GM23338 (cell line): ENCODE data around the gene MCMBP. TPM values are rescaled to one million over a fixed set of nuclear protein-coding genes. Genes with fewer than 3 reads are reported as not detected.

Source experiments
- ATAC-seq: fragments of 200-7000 bp; cut with Tn5 transposase; 3 replicates; pipeline ENCODE4 v1.9.1; 2020
- DNase-seq: peaks from one replicate; pipeline ENCODE4 v3.0.0-alpha.2; 2015; ENCODE audit warnings: low spot score
- H2AFZ ChIP-seq: fragments of 200-600 bp; sonication (generic); 2 replicates; pipeline ENCODE4 v1.8.0; 2016; ENCODE audit warnings: antibody characterized with exemption, mild to moderate bottlenecking, moderate library complexity
- H3F3A ChIP-seq: fragments of 200-600 bp; sonication (generic); replicated peaks from 2 replicates; pipeline ENCODE4 v1.8.0; 2017; ENCODE audit warnings: antibody characterized with exemption, mixed run types, low read depth
- H3K27ac ChIP-seq: fragments of 200-600 bp; sonication (generic); 2 replicates; pipeline ENCODE4 v1.6.1; 2016; ENCODE audit warnings: low read depth
- H3K27me3 ChIP-seq: fragments of 200-600 bp; sonication (generic); 2 replicates; pipeline ENCODE4 v1.8.0; 2016; ENCODE audit warnings: mild to moderate bottlenecking, mixed run types, moderate library complexity; ENCODE audit not compliant: insufficient read depth
- H3K36me3 ChIP-seq: fragments of 200-600 bp; sonication (generic); 2 replicates; pipeline ENCODE4 v1.8.0; 2016; ENCODE audit warnings: mild to moderate bottlenecking; ENCODE audit not compliant: insufficient read depth
- H3K4me1 ChIP-seq: fragments of 200-600 bp; sonication (generic); 2 replicates; pipeline ENCODE4 v1.8.0; 2016; ENCODE audit warnings: mild to moderate bottlenecking, moderate library complexity; ENCODE audit not compliant: insufficient read depth
- H3K4me2 ChIP-seq: fragments of 200-600 bp; sonication (generic); 2 replicates; pipeline ENCODE4 v1.7.1; 2017; ENCODE audit warnings: mixed run types
- H3K4me3 ChIP-seq: fragments of 200-600 bp; sonication (generic); 2 replicates; pipeline ENCODE4 v1.6.1; 2016; ENCODE audit warnings: mixed run types
- H3K79me2 ChIP-seq: fragments of 200-600 bp; sonication (generic); replicated peaks from 2 replicates; pipeline ENCODE4 v1.8.0; 2017; ENCODE audit warnings: mild to moderate bottlenecking; ENCODE audit not compliant: insufficient read depth
- H3K9me2 ChIP-seq: fragments of 200-600 bp; sonication (generic); 2 replicates; pipeline ENCODE4 v1.8.0; 2017; ENCODE audit not compliant: insufficient read depth
- H4K20me1 ChIP-seq: fragments of 200-600 bp; sonication (generic); replicated peaks from 2 replicates; pipeline ENCODE4 v1.8.0; 2017; ENCODE audit warnings: mild to moderate bottlenecking; ENCODE audit not compliant: insufficient read depth
- H3K27ac Mint-ChIP-seq: 2 replicates; pipeline ENCODE4 v1.8.0; 2020; ENCODE audit warnings: inconsistent platforms, mild to moderate bottlenecking, moderate library complexity, mixed read lengths
- H3K27me3 Mint-ChIP-seq: 3 replicates; pipeline ENCODE4 v1.8.0; 2022; ENCODE audit warnings: low read depth, mild to moderate bottlenecking, moderate library complexity, mixed read lengths, inconsistent platforms; ENCODE audit not compliant: insufficient read depth, poor library complexity
- H3K36me3 Mint-ChIP-seq: 3 replicates; pipeline ENCODE4 v1.8.0; 2021; ENCODE audit warnings: low read depth, mild to moderate bottlenecking, inconsistent platforms, moderate library complexity, mixed read lengths
- H3K4me1 Mint-ChIP-seq: 3 replicates; pipeline ENCODE4 v1.8.0; 2020; ENCODE audit warnings: mild to moderate bottlenecking, inconsistent platforms, mixed read lengths
- H3K4me3 Mint-ChIP-seq: 3 replicates; pipeline ENCODE4 v1.8.0; 2021; ENCODE audit warnings: moderate library complexity, mild to moderate bottlenecking, inconsistent platforms, mixed read lengths
- H3K9me3 Mint-ChIP-seq: 3 replicates; pipeline ENCODE4 v1.8.0; 2020; ENCODE audit warnings: moderate library complexity, mild to moderate bottlenecking, inconsistent platforms, mixed read lengths
- CREB1 ChIP-seq: fragments of 250-450 bp; sonication (Bioruptor Pico); IDR thresholded peaks from 2 replicates; pipeline ENCODE4 v1.5.0; 2020; ENCODE audit warnings: low read depth, mild to moderate bottlenecking, moderate library complexity
- EZH2 ChIP-seq: fragments of 200-600 bp; sonication (generic); IDR thresholded peaks from one replicate; pipeline ENCODE4 v1.8.0; 2017; ENCODE audit warnings: antibody characterized with exemption, mild to moderate bottlenecking, low read depth; ENCODE audit not compliant: unreplicated experiment
- EZH2phosphoT487 ChIP-seq: fragments of 200-600 bp; sonication (generic); IDR thresholded peaks from one replicate; pipeline ENCODE4 v1.8.1; 2018; ENCODE audit warnings: antibody characterized with exemption; ENCODE audit not compliant: unreplicated experiment
- JUNB ChIP-seq: IDR thresholded peaks from one replicate; pipeline ENCODE4 v1.6.1; 2016; ENCODE audit warnings: antibody characterized with exemption; ENCODE audit not compliant: unreplicated experiment
- NANOG ChIP-seq: IDR thresholded peaks from 2 replicates; pipeline ENCODE4 v1.6.1; 2016; ENCODE audit warnings: antibody characterized with exemption, borderline replicate concordance
- POLR2AphosphoS5 ChIP-seq: IDR thresholded peaks from 2 replicates; pipeline ENCODE4 v1.6.1; 2016; ENCODE audit warnings: antibody characterized with exemption, low read depth
- STAT1 ChIP-seq: IDR thresholded peaks from one replicate; pipeline ENCODE4 v1.6.1; 2016; ENCODE audit warnings: antibody characterized with exemption; ENCODE audit not compliant: unreplicated experiment
- ZNF114 ChIP-seq: fragments of 250-450 bp; sonication (Bioruptor Pico); IDR thresholded peaks from 2 replicates; pipeline ENCODE4 v1.5.0; 2020; ENCODE audit warnings: mild to moderate bottlenecking, moderate library complexity
- ZNF331 ChIP-seq: fragments of 250-450 bp; sonication (Bioruptor Pico); IDR thresholded peaks from 2 replicates; pipeline ENCODE4 v1.5.0; 2020; ENCODE audit warnings: low read depth, mild to moderate bottlenecking, moderate library complexity
- polyA plus RNA-seq: library from polyadenylated mRNA; unstranded; fragments of >200 nt; fragmentation: Nextera tagmentation; extraction: Ambion mirVana; gene quantifications from 2 replicates; pipeline ENCODE4 v1.2.1, GENCODE V29; 2016
- total RNA-seq: library from RNA; depleted of rRNA; stranded (reverse); fragments of >200 nt; shearing (Covaris generic); gene quantifications from 2 replicates; pipeline ENCODE4 v1.2.3, GENCODE V29; 2014
- TF ChIP-seq, protein P1 (sequence below): IDR thresholded peaks from one replicate; pipeline ENCODE4 v1.6.1; 2018; ENCODE audit warnings: antibody characterized with exemption; ENCODE audit not compliant: unreplicated experiment
- TF ChIP-seq, protein P2 (sequence below): IDR thresholded peaks from 2 replicates; pipeline ENCODE4 v1.6.1; 2016; ENCODE audit warnings: antibody characterized with exemption
- TF ChIP-seq, protein P3 (sequence below), 2 experiments: fragments of 200-600 bp in 1 of 2; sonication (generic) in 1 of 2; conservative IDR thresholded peaks; 2 replicates each; pipeline versions ENCODE4 v1.5.1 to v1.6.1; 2016 to 2017; ENCODE audit warnings: antibody characterized with exemption in 2 of 2, low read depth in 2 of 2, mild to moderate bottlenecking in 2 of 2, moderate library complexity in 1 of 2

Gene MCMBP
- total and polyA plus RNA-seq, 2 experiments from 2014 or later = 30.9 to 76.6 TPM

DNA sequence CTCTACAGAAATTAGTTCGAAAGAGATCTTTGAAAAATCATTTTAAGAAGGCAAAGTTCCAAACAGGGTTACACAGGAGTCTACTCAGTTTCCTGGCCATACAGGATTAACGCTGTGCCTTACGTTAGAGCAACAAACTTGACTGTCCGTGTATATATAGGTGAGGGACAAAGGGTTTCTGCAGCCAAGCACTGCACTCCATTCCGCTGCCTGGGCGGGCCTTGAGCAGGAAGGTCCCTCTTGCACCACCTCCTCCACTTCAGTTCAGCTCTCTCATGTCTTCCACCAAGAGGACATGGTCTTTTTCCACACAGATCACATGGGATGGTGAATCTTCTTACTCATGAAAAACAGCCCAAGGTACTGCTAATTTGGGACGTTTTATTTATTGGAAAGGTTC, 43.2 kb downstream of the MCMBP start (continued):
- no peak for TF ChIP-seq ZNF331 (CRISPR knock-in tag)
- TF ChIP-seq, protein P1, sequence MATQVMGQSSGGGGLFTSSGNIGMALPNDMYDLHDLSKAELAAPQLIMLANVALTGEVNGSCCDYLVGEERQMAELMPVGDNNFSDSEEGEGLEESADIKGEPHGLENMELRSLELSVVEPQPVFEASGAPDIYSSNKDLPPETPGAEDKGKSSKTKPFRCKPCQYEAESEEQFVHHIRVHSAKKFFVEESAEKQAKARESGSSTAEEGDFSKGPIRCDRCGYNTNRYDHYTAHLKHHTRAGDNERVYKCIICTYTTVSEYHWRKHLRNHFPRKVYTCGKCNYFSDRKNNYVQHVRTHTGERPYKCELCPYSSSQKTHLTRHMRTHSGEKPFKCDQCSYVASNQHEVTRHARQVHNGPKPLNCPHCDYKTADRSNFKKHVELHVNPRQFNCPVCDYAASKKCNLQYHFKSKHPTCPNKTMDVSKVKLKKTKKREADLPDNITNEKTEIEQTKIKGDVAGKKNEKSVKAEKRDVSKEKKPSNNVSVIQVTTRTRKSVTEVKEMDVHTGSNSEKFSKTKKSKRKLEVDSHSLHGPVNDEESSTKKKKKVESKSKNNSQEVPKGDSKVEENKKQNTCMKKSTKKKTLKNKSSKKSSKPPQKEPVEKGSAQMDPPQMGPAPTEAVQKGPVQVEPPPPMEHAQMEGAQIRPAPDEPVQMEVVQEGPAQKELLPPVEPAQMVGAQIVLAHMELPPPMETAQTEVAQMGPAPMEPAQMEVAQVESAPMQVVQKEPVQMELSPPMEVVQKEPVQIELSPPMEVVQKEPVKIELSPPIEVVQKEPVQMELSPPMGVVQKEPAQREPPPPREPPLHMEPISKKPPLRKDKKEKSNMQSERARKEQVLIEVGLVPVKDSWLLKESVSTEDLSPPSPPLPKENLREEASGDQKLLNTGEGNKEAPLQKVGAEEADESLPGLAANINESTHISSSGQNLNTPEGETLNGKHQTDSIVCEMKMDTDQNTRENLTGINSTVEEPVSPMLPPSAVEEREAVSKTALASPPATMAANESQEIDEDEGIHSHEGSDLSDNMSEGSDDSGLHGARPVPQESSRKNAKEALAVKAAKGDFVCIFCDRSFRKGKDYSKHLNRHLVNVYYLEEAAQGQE = no peak
- TF ChIP-seq, protein P2, sequence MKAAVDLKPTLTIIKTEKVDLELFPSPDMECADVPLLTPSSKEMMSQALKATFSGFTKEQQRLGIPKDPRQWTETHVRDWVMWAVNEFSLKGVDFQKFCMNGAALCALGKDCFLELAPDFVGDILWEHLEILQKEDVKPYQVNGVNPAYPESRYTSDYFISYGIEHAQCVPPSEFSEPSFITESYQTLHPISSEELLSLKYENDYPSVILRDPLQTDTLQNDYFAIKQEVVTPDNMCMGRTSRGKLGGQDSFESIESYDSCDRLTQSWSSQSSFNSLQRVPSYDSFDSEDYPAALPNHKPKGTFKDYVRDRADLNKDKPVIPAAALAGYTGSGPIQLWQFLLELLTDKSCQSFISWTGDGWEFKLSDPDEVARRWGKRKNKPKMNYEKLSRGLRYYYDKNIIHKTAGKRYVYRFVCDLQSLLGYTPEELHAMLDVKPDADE = no peak

DNA sequence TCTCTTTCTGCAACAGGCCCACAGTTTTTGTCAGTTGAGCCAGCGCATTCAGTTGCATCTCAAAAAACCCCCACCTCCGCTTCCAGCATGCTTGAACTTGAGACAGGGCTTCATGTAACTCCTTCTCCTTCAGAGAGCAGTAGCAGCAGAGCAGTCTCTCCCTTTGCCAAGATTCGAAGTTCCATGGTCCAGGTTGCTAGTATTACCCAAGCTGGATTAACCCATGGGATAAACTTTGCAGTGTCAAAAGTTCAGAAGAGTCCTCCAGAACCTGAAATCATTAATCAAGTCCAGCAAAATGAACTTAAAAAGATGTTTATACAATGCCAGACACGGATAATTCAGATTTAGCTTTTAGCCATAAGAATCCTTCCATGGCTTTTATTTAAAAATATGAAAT, 45.2 kb downstream of the MCMBP start:
- no peak overlapping the region for H2AFZ ChIP-seq
- H3K36me3 Mint-ChIP-seq = peaks cover 82% of the 10 kb centered on the region
- peak overlapping the region; percentile 63; the same call in 1 of the 2 replicates for H3K27ac ChIP-seq
- H3K4me1 Mint-ChIP-seq = no peaks in the 10 kb centered on the region; the same call in 2 of the 3 replicates
- H3K4me3 ChIP-seq = no peak overlapping the region
- H3F3A ChIP-seq = 0 out of 2 replicates have a peak, but pooled peaks cover 4% of the 10 kb centered on the region
- no peak for TF ChIP-seq EZH2
- no peaks in the 10 kb centered on the region; the same call in 1 of the 2 replicates for H3K79me2 ChIP-seq
- no peak overlapping the region for H3K4me2 ChIP-seq
- H3K27me3 ChIP-seq = no peaks in the 10 kb centered on the region
- H3K27me3 Mint-ChIP-seq = no peaks in the 10 kb centered on the region
- no peak for ATAC-seq
- H3K4me3 Mint-ChIP-seq = no peak overlapping the region
- H3K9me2 ChIP-seq = no peaks in the 10 kb centered on the region
- H3K36me3 ChIP-seq = peaks cover 57% of the 10 kb centered on the region
- H4K20me1 ChIP-seq = no peaks in the 10 kb centered on the region
- H3K4me1 ChIP-seq = no peaks in the 10 kb centered on the region
- no peaks in the 10 kb centered on the region for H3K9me3 Mint-ChIP-seq
- no peak for DNase-seq
- H3K27ac Mint-ChIP-seq = peak overlapping the region; percentile 9

DNA sequence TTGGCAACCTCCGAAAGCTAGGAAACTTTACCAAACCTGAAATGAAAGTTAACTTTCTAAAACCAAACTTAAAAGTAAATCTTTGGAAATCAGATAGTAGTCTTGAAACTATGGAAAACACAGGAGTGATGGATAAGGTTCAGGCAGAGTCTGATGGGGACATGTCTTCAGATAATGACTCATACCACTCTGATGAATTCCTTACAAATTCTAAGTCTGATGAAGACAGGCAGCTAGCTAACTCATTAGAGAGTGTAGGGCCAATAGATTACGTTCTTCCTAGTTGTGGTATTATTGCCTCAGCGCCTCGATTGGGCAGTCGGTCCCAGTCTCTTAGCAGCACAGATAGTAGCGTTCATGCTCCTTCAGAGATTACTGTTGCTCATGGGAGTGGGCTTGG, 45.9 kb downstream of the MCMBP start:
- Histone ChIP-seq H3K27ac (peak overlapping the region; percentile 63; the same call in 1 of the 2 replicates), H3K9me2 (no peaks in the 10 kb centered on the region), H3F3A (0 out of 2 replicates have a peak, but pooled peaks cover 4% of the 10 kb centered on the region), H3K79me2 (peaks cover 3% of the 10 kb centered on the region; the same call in 1 of the 2 replicates), H4K20me1 (no peaks in the 10 kb centered on the region), H3K27me3 (no peaks in the 10 kb centered on the region), H3K4me2 (no peak overlapping the region), H2AFZ (no peak overlapping the region), H3K36me3 (peaks cover 55% of the 10 kb centered on the region), H3K4me3 (no peak overlapping the region), H3K4me1 (no peaks in the 10 kb centered on the region)
- Mint-ChIP-seq H3K4me1 (no peaks in the 10 kb centered on the region; the same call in 2 of the 3 replicates), H3K27me3 (no peaks in the 10 kb centered on the region), H3K27ac (peak overlapping the region; percentile 9; the same call in 1 of the 2 replicates), H3K36me3 (peaks cover 78% of the 10 kb centered on the region), H3K4me3 (no peak overlapping the region), H3K9me3 (no peaks in the 10 kb centered on the region)
- DNase-seq (no peak), ATAC-seq (no peak)
- TF ChIP-seq NANOG (no peak), EZH2phosphoT487 (no peak), ZNF114 (no peak), ZNF331 (CRISPR knock-in tag) (no peak), CREB1 (CRISPR knock-in tag) (no peak), JUNB (no peak), EZH2 (no peak), STAT1 (no peak), POLR2AphosphoS5 (no peak)
- TF ChIP-seq, protein P3, sequence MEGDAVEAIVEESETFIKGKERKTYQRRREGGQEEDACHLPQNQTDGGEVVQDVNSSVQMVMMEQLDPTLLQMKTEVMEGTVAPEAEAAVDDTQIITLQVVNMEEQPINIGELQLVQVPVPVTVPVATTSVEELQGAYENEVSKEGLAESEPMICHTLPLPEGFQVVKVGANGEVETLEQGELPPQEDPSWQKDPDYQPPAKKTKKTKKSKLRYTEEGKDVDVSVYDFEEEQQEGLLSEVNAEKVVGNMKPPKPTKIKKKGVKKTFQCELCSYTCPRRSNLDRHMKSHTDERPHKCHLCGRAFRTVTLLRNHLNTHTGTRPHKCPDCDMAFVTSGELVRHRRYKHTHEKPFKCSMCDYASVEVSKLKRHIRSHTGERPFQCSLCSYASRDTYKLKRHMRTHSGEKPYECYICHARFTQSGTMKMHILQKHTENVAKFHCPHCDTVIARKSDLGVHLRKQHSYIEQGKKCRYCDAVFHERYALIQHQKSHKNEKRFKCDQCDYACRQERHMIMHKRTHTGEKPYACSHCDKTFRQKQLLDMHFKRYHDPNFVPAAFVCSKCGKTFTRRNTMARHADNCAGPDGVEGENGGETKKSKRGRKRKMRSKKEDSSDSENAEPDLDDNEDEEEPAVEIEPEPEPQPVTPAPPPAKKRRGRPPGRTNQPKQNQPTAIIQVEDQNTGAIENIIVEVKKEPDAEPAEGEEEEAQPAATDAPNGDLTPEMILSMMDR (conservative IDR thresholded peaks at IDR 0.05; ENCODE audit: low read depth in 2 of 2) = no peak
- TF ChIP-seq, protein P2 = no peak
